GM12891 (cell line): ENCODE results near the gene TNFAIP1.

Source experiments
- DNase-seq: peaks from one replicate; pipeline ENCODE4 v3.0.0; 2011; ENCODE audit warnings: low spot score; ENCODE audit not compliant: insufficient read length
- FAIRE-seq: peaks from 2 replicates; lab custom pipeline; 2011; peaks lifted over from hg19 to GRCh38; lab: Jason Lieb, UNC
- PAX5 ChIP-seq: IDR thresholded peaks from 2 replicates; pipeline ENCODE4 v1.6.1; 2011; ENCODE audit warnings: low read length, moderate library complexity, mild to moderate bottlenecking; ENCODE audit not compliant: insufficient read depth, severe bottlenecking
- POLR2A ChIP-seq: IDR thresholded peaks from 2 replicates; pipeline ENCODE4 v1.6.1; 2011; ENCODE audit warnings: low read depth, low read length, control low read depth
- POLR2AphosphoS5 ChIP-seq: IDR thresholded peaks from 2 replicates; pipeline ENCODE4 v1.6.1; 2011; ENCODE audit warnings: low read depth, low read length, control low read depth
- POU2F2 ChIP-seq: IDR thresholded peaks from 2 replicates; pipeline ENCODE4 v1.6.1; 2011; ENCODE audit warnings: low read depth, mild to moderate bottlenecking, control low read depth, low read length, moderate library complexity
- SPI1 ChIP-seq: IDR thresholded peaks from 2 replicates; pipeline ENCODE4 v1.6.1; 2011; ENCODE audit warnings: low read depth, low read length, control low read depth
- TAF1 ChIP-seq: IDR thresholded peaks from 2 replicates; pipeline ENCODE4 v1.6.1; 2011; ENCODE audit warnings: low read depth, low read length, control low read depth

Gene TNFAIP1

DNA sequence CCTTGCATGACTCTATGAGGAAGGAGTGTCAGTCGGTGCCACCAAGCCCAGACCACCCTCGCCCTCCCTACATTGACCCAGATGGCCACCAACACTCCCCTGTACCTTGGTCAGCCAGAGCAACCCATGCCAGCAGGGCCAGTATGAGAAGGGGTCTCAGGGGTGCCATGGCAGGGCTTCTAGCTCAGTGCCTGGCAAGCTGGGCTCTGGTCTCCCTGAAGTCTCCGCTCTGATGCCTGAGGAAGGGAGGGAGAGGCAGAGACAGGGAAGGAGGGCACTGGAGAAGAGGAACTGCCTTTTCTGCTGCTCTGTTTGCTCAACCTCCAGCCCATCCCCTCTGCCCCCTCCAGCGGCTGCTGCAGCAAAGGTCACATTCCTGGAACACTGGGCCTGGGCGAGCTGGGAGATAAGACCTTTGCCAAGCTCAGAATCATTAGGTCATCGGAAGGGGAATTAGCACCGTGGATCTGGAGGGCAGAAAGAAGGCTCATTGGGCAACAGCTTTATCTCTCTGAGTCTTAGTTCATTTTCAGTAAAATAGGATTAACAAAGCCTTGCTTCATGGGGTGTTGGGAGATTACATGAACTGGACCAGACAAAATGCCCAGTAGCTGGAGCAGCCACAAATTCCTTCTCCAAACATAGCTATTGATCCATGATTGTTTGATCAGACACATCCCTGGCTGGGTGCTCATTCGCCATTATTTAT lies 34.6 kb downstream of the TNFAIP1 start, which contains the start of gene VTN:
VTN (minus strand) TSS at position 273 of the 709 bp plus-strand sequence; CDS start at position 169, 104 bp downstream.
- FAIRE-seq (no peak), DNase-seq (no peak)
- TF ChIP-seq SPI1 (no peak), POLR2AphosphoS5 (no peak), PAX5 (no peak), TAF1 (no peak), POLR2A (no peak), POU2F2 (no peak)

DNA sequence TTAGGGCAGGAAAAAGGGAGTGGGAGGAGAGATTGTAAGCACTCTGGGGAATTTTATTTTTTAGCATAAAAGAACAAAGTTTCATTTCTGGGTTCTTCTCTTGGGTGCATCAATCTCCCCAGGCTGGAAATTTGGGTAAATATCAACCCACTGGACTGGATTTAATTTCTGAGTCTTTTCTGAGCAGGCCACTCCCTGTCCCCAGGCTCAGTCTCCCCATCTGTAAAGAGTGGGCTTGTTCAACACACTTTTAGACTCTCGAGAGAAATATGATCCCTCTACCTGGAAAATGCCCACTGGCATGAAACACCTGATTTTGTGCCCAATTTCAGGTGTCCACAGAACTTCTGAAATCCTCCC lies 35.2 kb downstream of the TNFAIP1 start:
- FAIRE-seq (no peak), DNase-seq (no peak)
- TF ChIP-seq SPI1: no peak

DNA sequence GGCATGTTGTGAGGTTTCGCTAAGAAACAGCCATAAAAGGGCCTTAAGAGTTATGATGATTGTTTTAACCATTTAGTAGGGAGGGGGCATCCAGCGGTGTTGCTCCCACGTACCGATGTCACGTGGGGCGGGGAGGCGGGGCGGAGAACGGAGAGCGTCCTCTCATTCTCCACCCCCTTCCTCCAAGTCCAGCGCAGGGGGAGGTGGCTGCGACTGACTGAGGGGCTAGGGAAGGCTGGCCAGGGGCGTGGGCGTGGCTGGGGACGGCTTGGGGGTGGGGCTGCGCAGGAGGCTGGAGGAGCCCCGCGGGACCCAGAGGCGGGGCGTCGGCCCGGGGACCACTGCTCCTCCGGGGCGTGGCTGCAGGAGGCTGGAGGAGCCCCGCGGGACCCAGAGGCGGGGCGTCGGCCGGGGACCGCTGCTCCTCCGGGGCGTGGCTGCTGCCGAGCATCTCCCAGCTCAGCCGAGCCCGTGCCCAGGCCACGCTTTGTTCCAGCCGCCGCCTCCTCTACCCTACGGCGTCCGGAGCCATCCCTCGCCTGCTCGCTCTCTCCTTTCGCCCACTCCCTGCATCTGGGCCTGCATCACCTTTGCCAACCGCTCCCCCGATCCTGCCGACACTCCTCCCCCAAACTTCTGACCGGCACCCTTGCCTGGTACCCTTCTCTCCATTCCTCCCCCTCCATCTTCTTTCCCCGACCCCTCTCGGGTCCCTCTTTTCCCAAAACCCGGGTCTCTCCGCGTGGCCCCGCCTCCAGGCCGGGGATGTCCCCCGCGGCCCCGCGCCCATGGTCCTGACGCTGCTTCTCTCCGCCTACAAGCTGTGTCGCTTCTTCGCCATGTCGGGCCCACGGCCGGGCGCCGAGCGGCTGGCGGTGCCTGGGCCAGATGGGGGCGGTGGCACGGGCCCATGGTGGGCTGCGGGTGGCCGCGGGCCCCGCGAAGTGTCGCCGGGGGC lies 36.0 kb downstream of the TNFAIP1 start, which contains the start of gene SARM1:
SARM1 (plus strand) TSS at position 450 of the 958 bp plus-strand sequence; CDS start at position 789, 339 bp downstream.
- peak; percentile 97 for DNase-seq
- no peak for TF ChIP-seq PAX5
- 0 out of 2 replicates have a peak, but pooled peaks have one; percentile 37 for TF ChIP-seq POLR2A
- no peak for TF ChIP-seq POLR2AphosphoS5
- TF ChIP-seq TAF1: no peak
- TF ChIP-seq POU2F2: no peak
- no peak for TF ChIP-seq SPI1
- peak; percentile 97 for FAIRE-seq

DNA sequence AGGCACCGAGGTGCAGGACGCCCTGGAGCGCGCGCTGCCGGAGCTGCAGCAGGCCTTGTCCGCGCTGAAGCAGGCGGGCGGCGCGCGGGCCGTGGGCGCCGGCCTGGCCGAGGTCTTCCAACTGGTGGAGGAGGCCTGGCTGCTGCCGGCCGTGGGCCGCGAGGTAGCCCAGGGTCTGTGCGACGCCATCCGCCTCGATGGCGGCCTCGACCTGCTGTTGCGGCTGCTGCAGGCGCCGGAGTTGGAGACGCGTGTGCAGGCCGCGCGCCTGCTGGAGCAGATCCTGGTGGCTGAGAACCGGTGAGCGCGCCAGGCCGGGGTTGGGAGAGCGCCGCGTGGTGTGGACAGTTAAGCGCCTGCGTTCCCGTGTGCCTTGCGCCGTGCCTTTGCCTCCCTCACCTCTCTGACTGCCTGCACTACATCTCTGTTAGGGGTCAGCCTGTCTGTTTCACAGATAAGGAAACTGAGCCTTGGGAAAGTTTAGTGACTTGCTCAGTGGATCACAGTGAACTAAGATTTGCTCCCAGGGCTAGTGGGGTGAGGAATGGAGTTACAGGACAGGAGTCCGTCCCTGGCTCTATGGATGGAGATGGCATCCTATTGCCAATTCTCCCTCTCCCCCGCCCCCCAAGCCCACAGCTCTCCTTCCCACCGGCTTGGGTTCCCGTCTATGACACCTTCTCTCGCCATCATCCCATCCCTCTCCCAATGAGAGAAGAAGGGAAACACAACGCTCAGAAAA lies 36.8 kb downstream of the TNFAIP1 start:
- TF ChIP-seq POU2F2: no peak
- TF ChIP-seq PAX5: no peak
- TF ChIP-seq SPI1: no peak
- TF ChIP-seq POLR2AphosphoS5: no peak
- no peak for TF ChIP-seq TAF1
- no peak for TF ChIP-seq POLR2A
- peak; percentile 52 for DNase-seq
- peak; percentile 43 for FAIRE-seq

DNA sequence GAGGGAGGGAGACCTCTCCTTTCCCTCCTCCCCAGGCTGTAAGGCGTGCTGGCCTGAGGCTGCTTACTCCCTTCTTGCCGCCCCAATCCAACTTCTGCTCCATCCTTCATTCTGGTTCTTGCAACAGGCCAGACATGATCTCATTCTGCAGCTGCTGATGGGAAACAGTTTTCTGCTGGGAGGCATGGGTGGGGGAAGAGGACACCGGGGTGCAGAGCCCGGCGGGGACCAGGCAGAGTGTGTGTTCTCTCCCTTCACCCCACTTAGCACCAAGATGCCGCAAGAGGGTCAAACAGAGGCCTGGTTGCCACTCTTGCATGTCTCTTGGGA lies 37.3 kb downstream of the TNFAIP1 start:
- DNase-seq (no peak), FAIRE-seq (no peak)
- TF ChIP-seq POU2F2 (no peak), TAF1 (no peak)

DNA sequence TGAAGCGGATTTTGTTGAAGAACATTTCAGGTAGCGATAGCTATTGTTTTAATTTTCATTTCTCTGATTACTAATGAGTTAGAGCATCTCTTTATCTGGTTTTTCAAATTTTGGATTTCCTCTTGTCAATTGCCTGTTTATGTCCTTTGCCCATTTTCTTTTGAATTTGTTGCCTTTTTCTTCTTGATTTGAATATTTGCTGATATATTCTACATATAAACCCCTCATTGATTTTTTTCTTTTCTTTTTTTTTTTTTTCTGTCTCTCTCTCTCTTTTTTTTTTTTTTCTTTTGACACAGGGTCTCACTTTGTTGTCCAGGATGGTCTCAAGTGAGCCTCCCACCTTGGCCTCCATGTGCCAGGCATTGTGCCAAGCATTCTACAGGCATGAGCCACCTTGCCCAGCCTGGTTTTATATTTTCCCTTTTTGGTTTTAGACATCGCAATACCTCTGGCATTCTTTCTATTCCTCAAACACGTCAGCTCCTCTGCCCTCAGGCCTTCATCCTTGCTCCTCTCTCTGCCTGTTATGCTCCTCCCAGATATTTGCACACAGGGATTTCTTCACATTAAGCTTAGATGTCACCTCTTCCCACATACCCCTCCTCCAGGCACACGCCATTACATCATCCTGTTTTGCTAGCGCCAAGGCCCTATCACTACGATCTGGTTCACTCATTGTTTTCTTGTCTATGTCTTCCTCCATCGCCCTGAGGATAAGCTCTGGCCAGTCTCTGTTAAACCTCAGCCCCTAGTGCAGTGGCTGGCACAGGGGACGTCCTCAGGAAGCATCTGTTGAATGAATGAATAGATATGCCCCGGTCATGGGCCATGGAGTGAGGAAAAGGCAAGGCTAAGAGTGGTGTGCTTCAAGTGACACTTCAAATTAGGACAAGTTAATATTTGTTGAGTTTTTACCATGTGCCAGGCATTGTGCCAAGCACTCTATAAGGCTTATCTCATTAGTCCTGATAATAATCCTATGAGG lies 44.5 kb downstream of the TNFAIP1 start:
- TF ChIP-seq PAX5 (no peak), POU2F2 (no peak)
- FAIRE-seq (no peak), DNase-seq (no peak)

DNA sequence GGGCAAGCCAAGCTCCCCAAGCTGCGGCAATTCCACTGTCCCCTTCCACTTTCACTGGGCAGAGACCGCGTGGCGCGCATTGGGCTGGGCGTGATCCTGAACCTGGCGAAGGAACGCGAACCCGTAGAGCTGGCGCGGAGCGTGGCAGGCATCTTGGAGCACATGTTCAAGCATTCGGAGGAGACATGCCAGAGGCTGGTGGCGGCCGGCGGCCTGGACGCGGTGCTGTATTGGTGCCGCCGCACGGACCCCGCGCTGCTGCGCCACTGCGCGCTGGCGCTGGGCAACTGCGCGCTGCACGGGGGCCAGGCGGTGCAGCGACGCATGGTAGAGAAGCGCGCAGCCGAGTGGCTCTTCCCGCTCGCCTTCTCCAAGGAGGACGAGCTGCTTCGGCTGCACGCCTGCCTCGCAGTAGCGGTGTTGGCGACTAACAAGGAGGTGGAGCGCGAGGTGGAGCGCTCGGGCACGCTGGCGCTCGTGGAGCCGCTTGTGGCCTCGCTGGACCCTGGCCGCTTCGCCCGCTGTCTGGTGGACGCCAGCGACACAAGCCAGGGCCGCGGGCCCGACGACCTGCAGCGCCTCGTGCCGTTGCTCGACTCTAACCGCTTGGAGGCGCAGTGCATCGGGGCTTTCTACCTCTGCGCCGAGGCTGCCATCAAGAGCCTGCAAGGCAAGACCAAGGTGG lies 45.7 kb downstream of the TNFAIP1 start:
- TF ChIP-seq POLR2A: no peak
- TF ChIP-seq POU2F2: no peak
- TF ChIP-seq PAX5: no peak
- TF ChIP-seq POLR2AphosphoS5: no peak
- TF ChIP-seq TAF1: no peak
- TF ChIP-seq SPI1: no peak
- DNase-seq (no peak), FAIRE-seq (no peak)

DNA sequence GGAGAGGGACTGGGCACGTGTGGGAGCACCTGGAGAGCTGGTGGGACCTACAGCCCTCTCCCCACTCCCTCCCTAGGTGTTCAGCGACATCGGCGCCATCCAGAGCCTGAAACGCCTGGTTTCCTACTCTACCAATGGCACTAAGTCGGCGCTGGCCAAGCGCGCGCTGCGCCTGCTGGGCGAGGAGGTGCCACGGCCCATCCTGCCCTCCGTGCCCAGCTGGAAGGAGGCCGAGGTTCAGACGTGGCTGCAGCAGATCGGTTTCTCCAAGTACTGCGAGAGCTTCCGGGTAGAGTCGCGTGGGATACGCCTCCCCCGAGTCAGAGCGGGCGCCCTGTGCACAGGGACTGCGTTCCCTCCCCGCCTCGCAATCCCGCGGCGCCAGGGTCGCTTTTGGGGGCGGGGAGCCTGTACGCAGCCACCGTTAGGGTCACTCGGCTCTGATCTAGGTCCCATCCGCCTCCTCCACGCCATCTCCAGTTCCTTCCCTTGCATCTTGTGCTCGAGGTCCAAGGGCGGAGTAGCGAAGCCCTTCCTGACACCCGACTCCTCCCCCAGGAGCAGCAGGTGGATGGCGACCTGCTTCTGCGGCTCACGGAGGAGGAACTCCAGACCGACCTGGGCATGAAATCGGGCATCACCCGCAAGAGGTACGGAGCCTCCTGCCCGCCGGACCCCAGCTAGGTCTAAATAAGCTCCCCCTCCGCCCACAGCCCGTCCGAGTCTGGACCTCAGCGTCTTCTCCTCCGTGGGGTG lies 48.9 kb downstream of the TNFAIP1 start:
- DNase-seq (peak; percentile 67), FAIRE-seq (peak; percentile 94)
- TF ChIP-seq SPI1 (no peak), TAF1 (peak; percentile 20; the same call in 1 of the 2 replicates), POLR2A (peak; percentile 66; the same call in 1 of the 2 replicates), POLR2AphosphoS5 (peak; percentile 82)
